HUDEP-2 (cell line): Measurements from ENCODE around the gene TMEM94.

ENCODE experiments used
- DNase-seq, 76 experiments: peaks; one replicate each; lab custom pipeline; 2025; ENCODE audit not compliant: unreplicated experiment in 76 of 76; lab: John Stamatoyannopoulos, UW

Gene TMEM94

DNA sequence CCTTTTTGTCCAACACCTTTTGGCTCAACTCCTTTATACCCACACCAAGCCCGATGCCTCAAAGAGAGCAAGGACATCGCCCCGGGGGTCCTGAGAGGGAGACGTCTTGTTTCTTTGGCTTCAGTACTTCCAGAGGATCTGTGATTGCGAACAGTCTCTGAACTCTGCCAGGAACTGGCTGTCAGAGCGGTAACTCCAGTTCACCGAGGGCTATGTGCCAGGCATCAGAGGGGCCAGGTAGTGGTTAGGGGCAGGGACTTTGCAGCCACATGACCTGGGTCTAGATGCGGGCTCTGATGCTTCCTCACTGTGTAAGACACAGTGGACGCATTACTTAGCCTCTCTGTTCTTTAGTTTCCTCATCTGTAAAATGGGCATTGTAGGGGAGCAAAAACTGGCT lies 90.7 kb downstream of the TMEM94 start:
- DNase-seq = no peak

DNA sequence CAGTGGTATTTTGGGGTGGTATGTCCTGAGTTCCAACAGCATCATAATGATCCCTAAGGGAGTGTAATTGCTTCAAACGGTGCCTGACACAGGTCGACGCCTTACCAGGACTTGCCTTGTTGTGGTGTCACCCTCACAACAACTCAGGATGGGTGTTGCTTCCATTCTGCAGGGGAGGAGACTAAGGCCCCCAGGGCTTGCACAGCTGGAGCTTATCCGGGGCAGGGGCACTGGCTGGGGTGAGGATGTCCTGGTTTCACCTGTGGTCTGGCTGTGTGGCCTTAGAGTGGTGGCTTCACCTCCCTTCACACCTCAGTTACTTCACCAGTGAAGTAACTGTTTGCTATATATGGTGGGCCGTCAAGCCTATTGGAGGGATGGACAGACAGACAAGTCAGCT lies 92.4 kb downstream of the TMEM94 start:
- no peak for DNase-seq
